ENCODE measurements around the gene DDX19B. TPM values are rescaled to one million over a fixed set of nuclear protein-coding genes. Genes with fewer than 3 reads are reported as not detected.
A peak's percentile ranks its signal among the peaks of the same experiment; 100 is the strongest.
"Not testable (repeated sequence)": the region's sequence is repeated elsewhere in the genome, so short reads cannot be mapped to it uniquely, and the experiment has no call there.

The DDX19B gene
- total and polyA plus RNA-seq, 3 experiments from 2014 or later, result 36.0 to 52.9 (median 38.8) TPM

- H3K4me1 ChIP-seq (ENCODE audit: insufficient read depth, low read length); H3K27ac ChIP-seq (ENCODE audit: low read depth, low read length); H3K9me3 Mint-ChIP-seq; H3K27ac Mint-ChIP-seq; H3K9me3 ChIP-seq (ENCODE audit: low read length); H3K36me3 ChIP-seq (ENCODE audit: insufficient read depth, low read length); H3K4me3 Mint-ChIP-seq; H3K4me3 ChIP-seq (ENCODE audit: low read length); H3K27me3 ChIP-seq (ENCODE audit: insufficient read depth, low read length, poor library complexity, severe bottlenecking); H3K27me3 Mint-ChIP-seq; DNase-seq: not testable (repeated sequence)
- ChIA-PET CTCF (interaction anchor here (2.4 kb wide), 1 partner anchor 21 kb away, joined by 7 read pairs; no protein-coding TSS in a partner anchor), POLR2A (interaction anchor here (0.6 kb wide), 1 partner anchor 15 kb away, joined by 4 read pairs; no protein-coding TSS in a partner anchor)
- Mint-ChIP-seq H3K4me1 (peaks cover 13 to 40% (median 35%) of the 10 kb centered on the region in 3 donors), H3K36me3 (peaks cover 0 to 26% (median 9%) of the 10 kb centered on the region in 3 donors)
These were observed 8.7 kb downstream of the DDX19B start for GRCh38 chr16:70307726-70308125.

- DNase-seq, result no peak
- Histone ChIP-seq H3K9me3 (ENCODE audit: low read length) (no peaks in the 10 kb centered on the region), H3K27ac (ENCODE audit: low read depth, low read length) (no peak overlapping the region), H3K4me3 (ENCODE audit: low read length) (no peak overlapping the region), H3K4me1 (ENCODE audit: insufficient read depth, low read length) (no peaks in the 10 kb centered on the region), H3K36me3 (ENCODE audit: insufficient read depth, low read length) (peaks cover 18% of the 10 kb centered on the region), H3K27me3 (ENCODE audit: insufficient read depth, low read length, poor library complexity, severe bottlenecking) (no peaks in the 10 kb centered on the region)
- no peaks in the 10 kb centered on the region for H3K9me3 Mint-ChIP-seq
- POLR2A ChIA-PET, result no interaction called here
- no peak overlapping the region for H3K4me3 Mint-ChIP-seq
- no peaks in the 10 kb centered on the region for H3K27me3 Mint-ChIP-seq
- H3K36me3 Mint-ChIP-seq, result peaks cover 0 to 54% (median 6%) of the 10 kb centered on the region in 3 donors
- H3K4me1 Mint-ChIP-seq, result no peaks in the 10 kb centered on the region
- H3K27ac Mint-ChIP-seq, result peak overlapping the region in 1 of 8 donors; percentile 47
- CTCF ChIA-PET, result no interaction called here
These were observed 21.1 kb downstream of the DDX19B start for GRCh38 chr16:70320121-70320520.

- peaks cover 0 to 46% (median 15%) of the 10 kb centered on the region in 3 donors for H3K36me3 Mint-ChIP-seq
These were observed 26.2 kb downstream of the DDX19B start for GRCh38 chr16:70324998-70325747.

GRCh38 chr16:70331091-70331490, 32.1 kb downstream of the DDX19B start:
- no peaks in the 10 kb centered on the region for H3K4me1 ChIP-seq (ENCODE audit: insufficient read depth, low read length)
- CTCF ChIA-PET, result interaction anchor here (0.9 to 1.1 kb wide), 2 partner anchors 10 to 42 kb away, joined by 3 read pairs; no protein-coding TSS in a partner anchor
- no peak overlapping the region for H3K4me3 ChIP-seq (ENCODE audit: low read length)
- Mint-ChIP-seq H3K36me3 (peaks cover 8 to 56% (median 17%) of the 10 kb centered on the region in 3 donors), H3K4me3 (no peak overlapping the region), H3K9me3 (no peaks in the 10 kb centered on the region), H3K27ac (no peak overlapping the region), H3K27me3 (no peaks in the 10 kb centered on the region), H3K4me1 (no peaks in the 10 kb centered on the region)
- peaks cover 18% of the 10 kb centered on the region for H3K36me3 ChIP-seq (ENCODE audit: insufficient read depth, low read length)
- H3K27me3 ChIP-seq (ENCODE audit: insufficient read depth, low read length, poor library complexity, severe bottlenecking), result no peaks in the 10 kb centered on the region
- no peaks in the 10 kb centered on the region for H3K9me3 ChIP-seq (ENCODE audit: low read length)
- POLR2A ChIA-PET, result interaction anchor here (0.7 kb wide), 1 partner anchor 16 kb away, joined by 3 read pairs; no protein-coding TSS in a partner anchor
- H3K27ac ChIP-seq (ENCODE audit: low read depth, low read length), result no peak overlapping the region
- DNase-seq, result no peak

More at GRCh38 chr16:70324998-70325747, 26.2 kb downstream of the DDX19B start:
- CTCF ChIA-PET, result interaction anchor here (0.7 to 1.5 kb wide), 2 partner anchors 73 to 329 kb away, joined by 3 to 4 read pairs; partner anchors contain the start of gene EXOSC6
- Histone ChIP-seq H3K4me3 (ENCODE audit: low read length) (no peak overlapping the region), H3K4me1 (ENCODE audit: insufficient read depth, low read length) (no peaks in the 10 kb centered on the region), H3K36me3 (ENCODE audit: insufficient read depth, low read length) (peaks cover 10% of the 10 kb centered on the region), H3K9me3 (ENCODE audit: low read length) (no peaks in the 10 kb centered on the region), H3K27ac (ENCODE audit: low read depth, low read length) (no peak overlapping the region), H3K27me3 (ENCODE audit: insufficient read depth, low read length, poor library complexity, severe bottlenecking) (no peaks in the 10 kb centered on the region)
- DNase-seq, result no peak
- peak overlapping the region in 1 of 8 donors; percentile 17 for H3K27ac Mint-ChIP-seq
- H3K27me3 Mint-ChIP-seq, result no peaks in the 10 kb centered on the region
- POLR2A ChIA-PET, result no interaction called here
- no peaks in the 10 kb centered on the region for H3K9me3 Mint-ChIP-seq
- no peaks in the 10 kb centered on the region for H3K4me1 Mint-ChIP-seq
- no peak overlapping the region for H3K4me3 Mint-ChIP-seq

GRCh38 chr16:70331588-70332358, 32.8 kb downstream of the DDX19B start:
- Mint-ChIP-seq H3K9me3 (no peaks in the 10 kb centered on the region), H3K4me3 (no peak overlapping the region), H3K36me3 (peaks cover 8 to 57% (median 17%) of the 10 kb centered on the region in 3 donors), H3K27me3 (no peaks in the 10 kb centered on the region), H3K4me1 (no peaks in the 10 kb centered on the region), H3K27ac (peak overlapping the region in 3 of 8 donors; percentile 23 to 75 (median 61))
- POLR2A ChIA-PET, result interaction anchor here (0.7 kb wide), 1 partner anchor 16 kb away, joined by 3 read pairs; no protein-coding TSS in a partner anchor
- H3K36me3 ChIP-seq (ENCODE audit: insufficient read depth, low read length), result peaks cover 18% of the 10 kb centered on the region
- H3K27me3 ChIP-seq (ENCODE audit: insufficient read depth, low read length, poor library complexity, severe bottlenecking), result no peaks in the 10 kb centered on the region
- H3K9me3 ChIP-seq (ENCODE audit: low read length), result no peaks in the 10 kb centered on the region
- H3K4me1 ChIP-seq (ENCODE audit: insufficient read depth, low read length), result no peaks in the 10 kb centered on the region
- H3K27ac ChIP-seq (ENCODE audit: low read depth, low read length), result no peak overlapping the region
- CTCF ChIA-PET, result interaction anchor here (0.9 kb wide), 1 partner anchor 43 kb away, joined by 3 read pairs; no protein-coding TSS in a partner anchor
- no peak for DNase-seq
- no peak overlapping the region for H3K4me3 ChIP-seq (ENCODE audit: low read length)

GRCh38 chr16:70332728-70333127, 33.7 kb downstream of the DDX19B start:
- CTCF ChIA-PET; H3K9me3 ChIP-seq (ENCODE audit: low read length); H3K4me1 ChIP-seq (ENCODE audit: insufficient read depth, low read length); H3K27me3 ChIP-seq (ENCODE audit: insufficient read depth, low read length, poor library complexity, severe bottlenecking); H3K4me1 Mint-ChIP-seq; POLR2A ChIA-PET; H3K27ac ChIP-seq (ENCODE audit: low read depth, low read length); DNase-seq; H3K4me3 ChIP-seq (ENCODE audit: low read length); H3K4me3 Mint-ChIP-seq; H3K9me3 Mint-ChIP-seq; H3K27me3 Mint-ChIP-seq: not testable (repeated sequence)
- peaks cover 18% of the 10 kb centered on the region for H3K36me3 ChIP-seq (ENCODE audit: insufficient read depth, low read length)
- Mint-ChIP-seq H3K36me3 (peaks cover 8 to 56% (median 17%) of the 10 kb centered on the region in 3 donors), H3K27ac (peak overlapping the region in 1 of 8 donors; percentile 27)

GRCh38 chr16:70337814-70338213, 38.8 kb downstream of the DDX19B start:
- H3K27me3 Mint-ChIP-seq, result no peaks in the 10 kb centered on the region
- Histone ChIP-seq H3K9me3 (ENCODE audit: low read length) (no peaks in the 10 kb centered on the region), H3K27me3 (ENCODE audit: insufficient read depth, low read length, poor library complexity, severe bottlenecking) (no peaks in the 10 kb centered on the region), H3K36me3 (ENCODE audit: insufficient read depth, low read length) (peaks cover 14% of the 10 kb centered on the region), H3K4me3 (ENCODE audit: low read length) (no peak overlapping the region), H3K4me1 (ENCODE audit: insufficient read depth, low read length) (no peaks in the 10 kb centered on the region), H3K27ac (ENCODE audit: low read depth, low read length) (no peak overlapping the region)
- no peaks in the 10 kb centered on the region for H3K4me1 Mint-ChIP-seq
- ChIA-PET POLR2A (no interaction called here), CTCF (interaction anchor here (1.2 kb wide), 1 partner anchor 8 kb away, joined by 3 read pairs; the partner anchor contains the start of gene DDX19A)
- H3K27ac Mint-ChIP-seq, result no peak overlapping the region
- DNase-seq, result no peak
- H3K36me3 Mint-ChIP-seq, result peaks cover 4 to 25% (median 15%) of the 10 kb centered on the region in 3 donors
- no peaks in the 10 kb centered on the region for H3K9me3 Mint-ChIP-seq
- no peak overlapping the region for H3K4me3 Mint-ChIP-seq

GRCh38 chr16:70341600-70341999, 42.6 kb downstream of the DDX19B start:
- POLR2A ChIA-PET, result no interaction called here
- CTCF ChIA-PET, result no interaction called here
- H3K9me3 Mint-ChIP-seq, result no peaks in the 10 kb centered on the region

More at GRCh38 chr16:70341600-70341999, 42.6 kb downstream of the DDX19B start:
- Mint-ChIP-seq H3K36me3 (peaks cover 0 to under 1% (median 0%) of the 10 kb centered on the region in 3 donors), H3K4me1 (peaks cover 4 to 9% (median 8%) of the 10 kb centered on the region in 3 donors), H3K4me3 (no peak overlapping the region), H3K27ac (peak overlapping the region in 2 of 8 donors; percentile 47 to 57), H3K27me3 (peaks cover 0 to under 1% of the 10 kb centered on the region in 2 donors)
- Histone ChIP-seq H3K36me3 (ENCODE audit: insufficient read depth, low read length) (no peaks in the 10 kb centered on the region), H3K4me3 (ENCODE audit: low read length) (no peak overlapping the region), H3K4me1 (ENCODE audit: insufficient read depth, low read length) (peaks cover 6% of the 10 kb centered on the region), H3K9me3 (ENCODE audit: low read length) (no peaks in the 10 kb centered on the region), H3K27me3 (ENCODE audit: insufficient read depth, low read length, poor library complexity, severe bottlenecking) (no peaks in the 10 kb centered on the region), H3K27ac (ENCODE audit: low read depth, low read length) (no peak overlapping the region)
- DNase-seq, result no peak

Data from CD8-positive, alpha-beta memory T cell (primary cell).